Right lobe of liver (tissue), 4 donors: Measurements from ENCODE around the gene KRTAP2-2.

ENCODE experiments used
- POLR2A ChIP-seq: fragments of 450-650 bp; IDR thresholded peaks from one replicate; pipeline ENCODE4 v1.6.1; 2017; ENCODE audit warnings: antibody characterized with exemption, mild to moderate bottlenecking
- TF ChIP-seq, protein P1 (sequence below), 4 donors: fragments of 200-600 bp in 3 of 4; fragments of 450-650 bp in 1 of 4; IDR thresholded peaks; one replicate each; pipeline versions ENCODE4 v1.5.1 to v1.8.0; 2016 to 2022; ENCODE audit warnings: antibody characterized with exemption in 4 of 4, mild to moderate bottlenecking in 2 of 4
- donor health status: DM: no; HTN: no; CAD: no.
- donor health status: DM: no; HTN: no; CAD: no.
- donor health status: DM: no; HTN: yes; CAD: no.

DNA sequence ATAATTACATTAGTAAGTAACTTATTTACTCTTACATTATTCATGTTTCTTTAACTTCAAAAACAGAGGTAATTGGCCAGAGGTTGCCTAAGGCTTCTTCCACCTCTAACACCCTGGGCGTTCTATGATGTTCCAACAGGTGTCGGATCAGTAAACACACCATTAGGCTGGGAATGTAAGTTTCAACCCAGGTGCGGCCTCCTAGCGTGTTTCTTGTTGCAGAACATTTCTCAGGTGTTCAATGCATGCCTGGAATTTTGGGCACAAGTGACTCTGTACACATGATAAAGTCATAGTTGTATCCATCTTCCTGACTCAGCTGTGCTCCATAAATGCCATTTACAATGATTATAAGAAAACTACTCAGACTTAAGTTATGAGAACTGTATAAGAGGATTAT, 1.0 kb downstream of the KRTAP2-2 start:
- TF ChIP-seq, protein P1, sequence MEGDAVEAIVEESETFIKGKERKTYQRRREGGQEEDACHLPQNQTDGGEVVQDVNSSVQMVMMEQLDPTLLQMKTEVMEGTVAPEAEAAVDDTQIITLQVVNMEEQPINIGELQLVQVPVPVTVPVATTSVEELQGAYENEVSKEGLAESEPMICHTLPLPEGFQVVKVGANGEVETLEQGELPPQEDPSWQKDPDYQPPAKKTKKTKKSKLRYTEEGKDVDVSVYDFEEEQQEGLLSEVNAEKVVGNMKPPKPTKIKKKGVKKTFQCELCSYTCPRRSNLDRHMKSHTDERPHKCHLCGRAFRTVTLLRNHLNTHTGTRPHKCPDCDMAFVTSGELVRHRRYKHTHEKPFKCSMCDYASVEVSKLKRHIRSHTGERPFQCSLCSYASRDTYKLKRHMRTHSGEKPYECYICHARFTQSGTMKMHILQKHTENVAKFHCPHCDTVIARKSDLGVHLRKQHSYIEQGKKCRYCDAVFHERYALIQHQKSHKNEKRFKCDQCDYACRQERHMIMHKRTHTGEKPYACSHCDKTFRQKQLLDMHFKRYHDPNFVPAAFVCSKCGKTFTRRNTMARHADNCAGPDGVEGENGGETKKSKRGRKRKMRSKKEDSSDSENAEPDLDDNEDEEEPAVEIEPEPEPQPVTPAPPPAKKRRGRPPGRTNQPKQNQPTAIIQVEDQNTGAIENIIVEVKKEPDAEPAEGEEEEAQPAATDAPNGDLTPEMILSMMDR (IDR thresholded peaks at IDR 0.05): no peak
- no peak for TF ChIP-seq POLR2A
